Cardiac muscle cell (in vitro differentiated cells and primary cell): ENCODE results near the gene MRGPRE. TPM values are rescaled to one million over a fixed set of nuclear protein-coding genes. Genes with fewer than 3 reads are reported as not detected.

ENCODE experiments used
- DNase-seq, 2 donors: peaks; one replicate each; pipeline versions ENCODE4 v3.0.0 to v3.0.0-alpha.2; 2010 to 2017; ENCODE audit warnings: low read depth in 1 of 2, low spot score in 1 of 2
- H3K27ac ChIP-seq: fragments of 200-600 bp; sonication (generic); 2 replicates; pipeline ENCODE4 v1.5.1; 2016
- H3K27me3 ChIP-seq: fragments of 200-600 bp; sonication (generic); 2 replicates; pipeline ENCODE4 v1.6.0; 2016; ENCODE audit warnings: control low read depth
- H3K36me3 ChIP-seq: fragments of 200-600 bp; sonication (generic); 2 replicates; pipeline ENCODE4 v1.5.1; 2016; ENCODE audit warnings: control low read depth
- H3K4me1 ChIP-seq: fragments of 200-600 bp; sonication (generic); 2 replicates; pipeline ENCODE4 v1.8.1; 2017; ENCODE audit warnings: low read depth, mild to moderate bottlenecking, mixed run types
- H3K4me3 ChIP-seq: fragments of 200-600 bp; sonication (generic); 2 replicates; pipeline ENCODE4 v1.5.1; 2016; ENCODE audit warnings: mild to moderate bottlenecking
- H3K9me3 ChIP-seq: fragments of 200-600 bp; sonication (generic); 2 replicates; pipeline ENCODE4 v1.5.1; 2017; ENCODE audit warnings: low read depth, mild to moderate bottlenecking, control low read depth
- CTCF ChIP-seq: IDR thresholded peaks from 2 replicates; pipeline ENCODE4 v1.5.1; 2012; ENCODE audit warnings: low read depth, mild to moderate bottlenecking, low read length
- polyA plus RNA-seq: library from polyadenylated mRNA; unstranded; fragments of >200 nt; fragmentation: Nextera tagmentation; extraction: Ambion mirVana; gene quantifications from 2 replicates; pipeline ENCODE4 v1.2.1, GENCODE V29; 2016
- total RNA-seq: library from RNA; depleted of rRNA; stranded (reverse); fragments of >200 nt; gene quantifications from 2 replicates; pipeline ENCODE4 v1.2.3, GENCODE V29; 2016

Gene MRGPRE
- total and polyA plus RNA-seq, 2 experiments from 2014 or later = not detected

GRCh38 chr11:3230636-3231549 is 1.3 kb downstream of the MRGPRE start:
- Histone ChIP-seq H3K9me3 (no peaks in the 10 kb centered on the region), H3K4me3 (no peak overlapping the region), H3K27ac (no peak overlapping the region), H3K4me1 (no peaks in the 10 kb centered on the region), H3K36me3 (no peaks in the 10 kb centered on the region), H3K27me3 (no peaks in the 10 kb centered on the region)
- TF ChIP-seq CTCF = no peak
- DNase-seq = no peak

DNA sequence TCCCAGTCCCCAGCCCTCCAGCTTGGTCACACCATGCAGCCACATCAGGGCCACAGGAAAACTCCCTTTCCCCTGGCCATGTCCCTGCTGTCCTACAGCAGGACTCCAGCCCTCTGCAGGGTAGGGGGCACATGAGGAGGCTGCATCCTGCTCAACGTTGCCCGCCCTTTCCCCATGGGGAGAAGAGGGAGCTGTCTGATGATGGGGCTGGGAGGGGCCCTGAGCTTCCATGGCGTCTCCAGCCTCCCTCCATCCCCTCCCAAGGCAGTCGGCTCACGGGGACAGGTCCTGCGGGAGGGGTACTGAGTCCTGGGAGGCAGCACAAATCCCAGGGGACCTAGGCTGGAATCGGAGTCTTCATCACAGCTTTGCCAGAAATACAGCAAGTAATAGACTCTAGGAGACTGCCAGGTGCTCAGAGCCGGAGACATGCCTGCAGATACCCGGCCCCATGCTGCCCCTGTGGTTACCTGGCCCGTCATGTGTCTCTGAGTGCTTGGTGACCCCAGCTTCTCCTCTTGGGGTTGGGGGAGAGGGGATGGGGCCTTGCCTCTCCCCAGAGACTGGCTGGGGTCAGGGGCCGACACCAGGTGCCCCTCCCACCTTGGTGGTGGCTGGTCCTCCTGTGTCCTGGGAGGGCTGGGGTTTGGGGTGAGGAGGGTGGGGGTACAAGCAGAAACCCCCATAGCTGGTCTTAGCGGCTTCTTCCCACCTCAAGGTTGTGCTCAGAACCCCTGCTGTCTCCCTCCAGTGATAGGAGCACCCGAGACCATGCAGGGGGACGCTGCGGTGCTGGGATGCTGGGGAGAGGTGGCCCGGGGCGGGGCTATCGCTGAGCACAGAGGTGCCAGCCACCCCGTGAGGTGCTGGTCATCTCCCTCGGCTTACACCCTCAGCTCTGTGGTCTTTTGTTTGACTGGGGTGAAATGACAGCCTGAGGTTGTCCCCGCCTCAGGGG is 2.3 kb downstream of the MRGPRE start:
- Histone ChIP-seq H3K4me1 (no peaks in the 10 kb centered on the region), H3K27ac (no peak overlapping the region), H3K36me3 (no peaks in the 10 kb centered on the region), H3K9me3 (no peaks in the 10 kb centered on the region), H3K4me3 (no peak overlapping the region), H3K27me3 (no peaks in the 10 kb centered on the region)
- TF ChIP-seq CTCF = no peak
- no peak for DNase-seq

DNA sequence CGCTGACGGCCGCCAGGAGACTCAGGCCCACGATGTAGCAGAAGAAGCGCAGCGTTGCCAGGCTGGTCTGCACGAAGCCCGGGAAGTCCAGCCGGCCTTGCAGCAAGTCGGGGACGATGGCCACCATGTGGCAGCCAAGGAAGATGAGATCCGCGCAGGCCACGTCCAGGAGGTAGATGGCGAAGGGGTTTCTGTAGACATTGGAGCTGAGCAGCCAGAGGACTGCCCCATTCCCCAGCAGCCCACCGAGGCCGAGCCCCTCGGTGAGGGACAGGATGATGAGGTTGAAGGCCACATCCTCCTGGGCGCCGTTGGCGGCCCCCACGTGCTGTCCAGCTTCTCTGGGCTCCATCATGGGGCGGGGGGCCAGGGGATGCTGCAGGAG is 3.8 kb downstream of the MRGPRE start:
- Histone ChIP-seq H3K4me1 (no peaks in the 10 kb centered on the region), H3K36me3 (no peaks in the 10 kb centered on the region), H3K9me3 (no peaks in the 10 kb centered on the region), H3K4me3 (no peak overlapping the region), H3K27me3 (no peaks in the 10 kb centered on the region), H3K27ac (no peak overlapping the region)
- DNase-seq = no peak
- no peak for TF ChIP-seq CTCF

GRCh38 chr11:3227568-3228444 is 4.4 kb downstream of the MRGPRE start:
- DNase-seq = no peak
- Histone ChIP-seq H3K27me3 (no peaks in the 10 kb centered on the region), H3K4me3 (no peak overlapping the region), H3K36me3 (no peaks in the 10 kb centered on the region), H3K9me3 (no peaks in the 10 kb centered on the region), H3K27ac (no peak overlapping the region), H3K4me1 (no peaks in the 10 kb centered on the region)
- TF ChIP-seq CTCF = no peak
